Inflammatory macrophage treated with lipopolysaccharide for 1 hour (primary cell): Measurements from ENCODE around the gene ATP7B.
"Not testable (repeated sequence)": the region's sequence is repeated elsewhere in the genome, so short reads cannot be mapped to it uniquely, and the experiment has no call there.

Experiments used
- DNase-seq, 2 donors: peaks; one replicate each; pipeline ENCODE4 v3.0.0-alpha.2; 2020 to 2022

The ATP7B gene

GRCh38 chr13:51919531-51919930 is 91.7 kb downstream of the ATP7B start:
- DNase-seq: no peak

GRCh38 chr13:51916962-51917361 is 94.3 kb downstream of the ATP7B start:
- DNase-seq: no peak

- DNase-seq: no peak
These were observed 95.0 kb downstream of the ATP7B start for GRCh38 chr13:51916051-51916818.

GRCh38 chr13:51914137-51914493 is 97.1 kb downstream of the ATP7B start:
- DNase-seq: no peak

- no peak for DNase-seq
These were observed 97.7 kb downstream of the ATP7B start for GRCh38 chr13:51913421-51914136.

- no peak for DNase-seq
These were observed 98.6 kb downstream of the ATP7B start for GRCh38 chr13:51912511-51913225.

GRCh38 chr13:51912091-51912490 is 99.2 kb downstream of the ATP7B start:
- DNase-seq: no peak

GRCh38 chr13:51910508-51910907 is 100.7 kb downstream of the ATP7B start:
- DNase-seq: no peak

- not testable (repeated sequence) for DNase-seq
These were observed 102.0 kb downstream of the ATP7B start for GRCh38 chr13:51909265-51909664.

- no peak for DNase-seq
These were observed 104.1 kb downstream of the ATP7B start for GRCh38 chr13:51907040-51907732.

- DNase-seq: no peak
These were observed 104.7 kb downstream of the ATP7B start for GRCh38 chr13:51906581-51906980.

GRCh38 chr13:51905787-51906186 is 105.5 kb downstream of the ATP7B start:
- no peak for DNase-seq

GRCh38 chr13:51902776-51903175 is 108.5 kb downstream of the ATP7B start:
- DNase-seq: no peak

GRCh38 chr13:51900471-51900870 is 110.8 kb downstream of the ATP7B start:
- DNase-seq: no peak

- peak; percentile 31 to 55 for DNase-seq
These were observed 115.1 kb downstream of the ATP7B start for GRCh38 chr13:51895906-51896888.

- DNase-seq: no peak
These were observed 117.0 kb downstream of the ATP7B start for GRCh38 chr13:51894239-51894638.

- DNase-seq: no peak
These were observed 118.6 kb downstream of the ATP7B start for GRCh38 chr13:51892657-51893056.

GRCh38 chr13:51887468-51887867 is 123.8 kb downstream of the ATP7B start:
- DNase-seq: no peak

GRCh38 chr13:51885651-51886050 is 125.6 kb downstream of the ATP7B start:
- DNase-seq: peak; percentile 5 to 45

- no peak for DNase-seq
These were observed 128.0 kb downstream of the ATP7B start for GRCh38 chr13:51883226-51883600.
